Keratinocyte (primary cell): ENCODE measurements around the gene CNTNAP2. TPM values are rescaled to one million over a fixed set of nuclear protein-coding genes. Genes with fewer than 3 reads are reported as not detected.

Source experiments
- DNase-seq: peaks from one replicate; pipeline ENCODE4 v3.0.0-alpha.2; 2011; ENCODE audit warnings: low read depth, missing footprints, low spot score
- FAIRE-seq: peaks from 2 replicates; lab custom pipeline; 2011; peaks lifted over from hg19 to GRCh38; lab: Jason Lieb, UNC
- H2AFZ ChIP-seq: 2 replicates; pipeline ENCODE4 v1.6.0; 2012; ENCODE audit warnings: low read length, control low read depth, inconsistent platforms; ENCODE audit not compliant: control insufficient read depth
- H3K27ac ChIP-seq: 2 replicates; pipeline ENCODE4 v1.5.1; 2011; ENCODE audit warnings: low read length; ENCODE audit not compliant: control insufficient read depth, insufficient read depth
- H3K27me3 ChIP-seq: 3 replicates; pipeline ENCODE4 v1.6.0; 2011; ENCODE audit warnings: low read length; ENCODE audit not compliant: control insufficient read depth, insufficient read depth; ENCODE audit errors: extremely low read depth
- H3K36me3 ChIP-seq, 2 experiments: 2 replicates in 1 of 2; 3 replicates in 1 of 2; pipeline ENCODE4 v1.5.1; 2011; ENCODE audit warnings: low read length in 2 of 2, mild to moderate bottlenecking in 1 of 2; ENCODE audit not compliant: control insufficient read depth in 2 of 2, insufficient read depth in 2 of 2; ENCODE audit errors: extremely low read depth in 1 of 2
- H3K4me1 ChIP-seq: 3 replicates; pipeline ENCODE4 v1.5.1; 2011; ENCODE audit warnings: low read length; ENCODE audit not compliant: control insufficient read depth, insufficient read depth; ENCODE audit errors: extremely low read depth
- H3K4me2 ChIP-seq: 3 replicates; pipeline ENCODE4 v1.6.0; 2011; ENCODE audit warnings: low read depth, low read length; ENCODE audit not compliant: control insufficient read depth, insufficient read depth; ENCODE audit errors: extremely low read depth
- H3K4me3 ChIP-seq, 3 experiments: fragments of 200-600 bp in 1 of 3; sonication (generic) in 1 of 3; 2 replicates in 2 of 3; 3 replicates in 1 of 3; pipeline ENCODE4 v1.5.1; 2011 to 2016; ENCODE audit warnings: low read length in 3 of 3, mild to moderate bottlenecking in 3 of 3, control low read depth in 2 of 3, inconsistent platforms in 1 of 3, low read depth in 1 of 3, mixed read lengths in 1 of 3, mixed run types in 1 of 3, moderate library complexity in 1 of 3; ENCODE audit not compliant: control insufficient read depth in 2 of 3, insufficient read depth in 2 of 3; ENCODE audit errors: extremely low read depth in 1 of 3
- H3K79me2 ChIP-seq: 2 replicates; pipeline ENCODE4 v1.6.0; 2012; ENCODE audit warnings: low read length; ENCODE audit not compliant: control insufficient read depth, insufficient read depth
- H3K9ac ChIP-seq: 3 replicates; pipeline ENCODE4 v1.6.0; 2011; ENCODE audit warnings: low read length; ENCODE audit not compliant: control insufficient read depth, insufficient read depth; ENCODE audit errors: extremely low read depth
- H3K9me1 ChIP-seq: 3 replicates; pipeline ENCODE4 v1.6.0; 2011; ENCODE audit warnings: low read length; ENCODE audit not compliant: control insufficient read depth, insufficient read depth; ENCODE audit errors: extremely low read depth
- H3K9me3 ChIP-seq: 2 replicates; pipeline ENCODE4 v1.5.1; 2012; ENCODE audit warnings: low read depth, low read length; ENCODE audit not compliant: control insufficient read depth
- H4K20me1 ChIP-seq: 3 replicates; pipeline ENCODE4 v1.6.0; 2011; ENCODE audit warnings: low read length; ENCODE audit not compliant: control insufficient read depth, insufficient read depth; ENCODE audit errors: extremely low read depth
- EZH2 ChIP-seq: IDR thresholded peaks from one replicate; pipeline ENCODE4 v1.6.1; 2012; ENCODE audit warnings: inconsistent platforms, mild to moderate bottlenecking, low read length, moderate library complexity
- dilution Hi-C: fragments of 300-500 bp; cut with MboI; formaldehyde crosslinking; loops from one replicate; pipeline ENCODE4 v1.7.0; 2020; ENCODE audit warnings: low sequenced_read_pairs; ENCODE audit not compliant: extremely low pct_ligation_motif_present
- polyA plus RNA-seq, 5 experiments: library from polyadenylated mRNA; depleted of rRNA in 3 of 5; stranded (reverse) in 3 of 5; stranded (forward) in 1 of 5; unstranded in 1 of 5; fragments of >200 nt; gene quantifications; 1 replicate in 1 of 5; 2 replicates in 3 of 5; 3 replicates in 1 of 5; pipeline versions ENCODE4 v1.2.1 to v1.2.3, GENCODE V29; 2011 to 2012; ENCODE audit warnings: missing spikeins in 2 of 5, low read depth in 1 of 5, low replicate concordance in 1 of 5
- TF ChIP-seq, protein P1 (sequence below), 3 experiments: IDR thresholded peaks in 1 of 3; conservative IDR thresholded peaks in 1 of 3; optimal IDR thresholded peaks in 1 of 3; 2 replicates in 2 of 3; 3 replicates in 1 of 3; pipeline versions ENCODE3 to v1.5.1; 2011; ENCODE audit warnings: low read length in 3 of 3, mild to moderate bottlenecking in 3 of 3, moderate library complexity in 2 of 3, control low read depth in 1 of 3, inconsistent platforms in 1 of 3; ENCODE audit not compliant: insufficient read depth in 2 of 3; ENCODE audit errors: extremely low read depth in 1 of 3

The CNTNAP2 gene
- polyA plus RNA-seq, 1 donor (not counting 4 experiments of a cell fraction or from before 2014, with no cell fraction given), result 1.4 TPM

DNA sequence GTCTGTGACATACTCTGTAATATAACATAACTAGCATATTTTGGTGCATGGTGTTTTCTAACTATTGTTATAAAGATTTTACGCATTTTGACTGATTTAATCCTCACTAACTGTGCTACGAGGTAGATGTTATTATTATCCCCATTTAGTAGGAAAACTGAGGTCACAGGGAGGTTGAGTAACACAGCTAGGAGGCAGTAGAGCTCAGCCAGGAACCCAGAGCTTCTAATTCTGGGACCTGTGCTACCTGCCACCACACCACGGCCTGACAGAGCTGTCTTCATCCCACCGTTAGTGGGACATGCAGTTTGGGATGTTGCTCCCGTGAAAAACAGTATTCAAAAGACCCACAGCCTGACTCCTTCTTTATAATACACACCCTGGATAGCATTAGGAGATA lies 962.5 kb downstream of the CNTNAP2 start:
- no peak for FAIRE-seq
- Histone ChIP-seq H4K20me1 (no peaks in the 10 kb centered on the region), H3K9me3 (peaks cover 6% of the 10 kb centered on the region), H2AFZ (no peak overlapping the region), H3K27ac (no peak overlapping the region), H3K4me2 (no peak overlapping the region), H3K4me1 (no peaks in the 10 kb centered on the region), H3K36me3 (no peaks in the 10 kb centered on the region), H3K9me1 (no peaks in the 10 kb centered on the region), H3K27me3 (no peaks in the 10 kb centered on the region), H3K4me3 (no peak overlapping the region), H3K79me2 (no peaks in the 10 kb centered on the region), H3K9ac (no peak overlapping the region)
- dilution Hi-C loops, result no loop called here
- TF ChIP-seq, protein P1, sequence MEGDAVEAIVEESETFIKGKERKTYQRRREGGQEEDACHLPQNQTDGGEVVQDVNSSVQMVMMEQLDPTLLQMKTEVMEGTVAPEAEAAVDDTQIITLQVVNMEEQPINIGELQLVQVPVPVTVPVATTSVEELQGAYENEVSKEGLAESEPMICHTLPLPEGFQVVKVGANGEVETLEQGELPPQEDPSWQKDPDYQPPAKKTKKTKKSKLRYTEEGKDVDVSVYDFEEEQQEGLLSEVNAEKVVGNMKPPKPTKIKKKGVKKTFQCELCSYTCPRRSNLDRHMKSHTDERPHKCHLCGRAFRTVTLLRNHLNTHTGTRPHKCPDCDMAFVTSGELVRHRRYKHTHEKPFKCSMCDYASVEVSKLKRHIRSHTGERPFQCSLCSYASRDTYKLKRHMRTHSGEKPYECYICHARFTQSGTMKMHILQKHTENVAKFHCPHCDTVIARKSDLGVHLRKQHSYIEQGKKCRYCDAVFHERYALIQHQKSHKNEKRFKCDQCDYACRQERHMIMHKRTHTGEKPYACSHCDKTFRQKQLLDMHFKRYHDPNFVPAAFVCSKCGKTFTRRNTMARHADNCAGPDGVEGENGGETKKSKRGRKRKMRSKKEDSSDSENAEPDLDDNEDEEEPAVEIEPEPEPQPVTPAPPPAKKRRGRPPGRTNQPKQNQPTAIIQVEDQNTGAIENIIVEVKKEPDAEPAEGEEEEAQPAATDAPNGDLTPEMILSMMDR (optimal IDR thresholded peaks at IDR 0.05 in 1 of 3, IDR thresholded peaks at IDR 0.05 in 1 of 3, conservative IDR thresholded peaks at IDR 0.05 in 1 of 3; ENCODE audit: extremely low read depth in 1 of 3, insufficient read depth in 2 of 3, low read length in 3 of 3), result no peak
- no peak for TF ChIP-seq EZH2
- no peak for DNase-seq

DNA sequence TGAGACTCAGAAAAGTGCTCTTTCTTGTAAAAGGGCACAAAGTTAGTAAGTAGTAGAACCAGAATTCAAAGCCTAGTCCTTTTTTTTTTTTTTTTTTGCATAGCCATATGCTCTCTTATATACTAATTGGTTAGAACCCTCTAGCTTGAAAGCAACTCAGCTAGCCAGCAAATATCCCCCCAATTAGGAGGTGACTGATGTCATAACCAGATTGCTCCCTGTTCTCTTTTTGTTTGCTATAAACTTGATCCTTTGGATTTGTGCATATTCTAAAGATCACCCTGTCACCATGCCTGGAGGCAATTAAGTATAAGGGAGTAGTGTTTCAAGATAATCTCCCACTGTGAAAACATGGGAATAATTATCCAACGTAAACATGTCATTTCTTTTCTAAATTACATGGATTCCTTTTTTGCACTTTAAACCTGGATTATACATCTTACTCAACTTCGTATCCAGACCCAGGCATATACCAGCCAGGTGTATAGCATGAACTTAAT lies 963.4 kb downstream of the CNTNAP2 start:
- Histone ChIP-seq H2AFZ (no peak overlapping the region), H3K4me3 (no peak overlapping the region), H3K9ac (no peak overlapping the region), H3K9me3 (peaks cover 6% of the 10 kb centered on the region), H3K79me2 (no peaks in the 10 kb centered on the region), H3K4me2 (no peak overlapping the region), H4K20me1 (no peaks in the 10 kb centered on the region), H3K9me1 (no peaks in the 10 kb centered on the region), H3K27me3 (no peaks in the 10 kb centered on the region), H3K27ac (no peak overlapping the region), H3K36me3 (no peaks in the 10 kb centered on the region), H3K4me1 (no peaks in the 10 kb centered on the region)
- FAIRE-seq (no peak), DNase-seq (no peak)
- dilution Hi-C loops, result no loop called here
- no peak for TF ChIP-seq EZH2
- TF ChIP-seq, protein P1 (optimal IDR thresholded peaks at IDR 0.05 in 1 of 3, IDR thresholded peaks at IDR 0.05 in 1 of 3, conservative IDR thresholded peaks at IDR 0.05 in 1 of 3; ENCODE audit: extremely low read depth in 1 of 3, insufficient read depth in 2 of 3, low read length in 3 of 3), result no peak
